ENCODE data around the gene TRIM75.

DNA sequence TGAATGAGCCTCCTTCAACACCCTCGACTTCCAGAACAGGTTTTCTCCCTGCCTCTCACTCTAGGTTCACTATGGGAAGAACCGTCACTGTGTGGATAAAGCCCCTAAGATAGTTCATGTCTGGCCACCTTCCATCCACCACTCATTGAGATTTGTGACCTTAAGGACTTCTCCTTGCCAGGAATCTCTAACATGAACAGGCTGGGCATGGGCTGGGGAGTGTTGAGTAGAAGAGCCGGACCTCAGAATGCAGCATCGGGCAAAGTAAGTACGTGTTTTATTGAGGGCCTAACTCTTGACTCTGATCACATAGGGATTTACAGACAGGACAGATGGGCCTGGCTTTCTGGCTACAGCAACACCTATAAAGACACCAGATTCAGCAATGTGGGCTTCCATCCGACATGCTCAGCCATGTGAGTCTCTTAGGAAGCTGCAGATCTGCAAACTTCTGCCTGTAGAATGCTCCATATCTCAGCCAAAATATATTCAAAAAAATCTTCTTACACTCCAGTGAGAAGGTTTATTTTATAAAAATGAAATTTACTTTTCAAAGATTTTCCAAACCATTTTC lies 48.2 kb upstream of the TRIM75 start:
- no peak for TF ChIP-seq KDM1A (IDR thresholded peaks at IDR 0.05; ENCODE audit: borderline replicate concordance)
- TF ChIP-seq, protein P1, sequence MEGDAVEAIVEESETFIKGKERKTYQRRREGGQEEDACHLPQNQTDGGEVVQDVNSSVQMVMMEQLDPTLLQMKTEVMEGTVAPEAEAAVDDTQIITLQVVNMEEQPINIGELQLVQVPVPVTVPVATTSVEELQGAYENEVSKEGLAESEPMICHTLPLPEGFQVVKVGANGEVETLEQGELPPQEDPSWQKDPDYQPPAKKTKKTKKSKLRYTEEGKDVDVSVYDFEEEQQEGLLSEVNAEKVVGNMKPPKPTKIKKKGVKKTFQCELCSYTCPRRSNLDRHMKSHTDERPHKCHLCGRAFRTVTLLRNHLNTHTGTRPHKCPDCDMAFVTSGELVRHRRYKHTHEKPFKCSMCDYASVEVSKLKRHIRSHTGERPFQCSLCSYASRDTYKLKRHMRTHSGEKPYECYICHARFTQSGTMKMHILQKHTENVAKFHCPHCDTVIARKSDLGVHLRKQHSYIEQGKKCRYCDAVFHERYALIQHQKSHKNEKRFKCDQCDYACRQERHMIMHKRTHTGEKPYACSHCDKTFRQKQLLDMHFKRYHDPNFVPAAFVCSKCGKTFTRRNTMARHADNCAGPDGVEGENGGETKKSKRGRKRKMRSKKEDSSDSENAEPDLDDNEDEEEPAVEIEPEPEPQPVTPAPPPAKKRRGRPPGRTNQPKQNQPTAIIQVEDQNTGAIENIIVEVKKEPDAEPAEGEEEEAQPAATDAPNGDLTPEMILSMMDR (IDR thresholded peaks at IDR 0.05 in 2 of 3, conservative IDR thresholded peaks at IDR 0.05 in 1 of 3; ENCODE audit: control insufficient read depth in 2 of 3, extremely low read depth in 1 of 3, insufficient read depth in 1 of 3, low read depth in 3 of 3, low read length in 3 of 3): no peak
- TF ChIP-seq, protein P2, sequence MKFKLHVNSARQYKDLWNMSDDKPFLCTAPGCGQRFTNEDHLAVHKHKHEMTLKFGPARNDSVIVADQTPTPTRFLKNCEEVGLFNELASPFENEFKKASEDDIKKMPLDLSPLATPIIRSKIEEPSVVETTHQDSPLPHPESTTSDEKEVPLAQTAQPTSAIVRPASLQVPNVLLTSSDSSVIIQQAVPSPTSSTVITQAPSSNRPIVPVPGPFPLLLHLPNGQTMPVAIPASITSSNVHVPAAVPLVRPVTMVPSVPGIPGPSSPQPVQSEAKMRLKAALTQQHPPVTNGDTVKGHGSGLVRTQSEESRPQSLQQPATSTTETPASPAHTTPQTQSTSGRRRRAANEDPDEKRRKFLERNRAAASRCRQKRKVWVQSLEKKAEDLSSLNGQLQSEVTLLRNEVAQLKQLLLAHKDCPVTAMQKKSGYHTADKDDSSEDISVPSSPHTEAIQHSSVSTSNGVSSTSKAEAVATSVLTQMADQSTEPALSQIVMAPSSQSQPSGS (IDR thresholded peaks at IDR 0.05; ENCODE audit: low read length): no peak
- TF ChIP-seq, protein P3, sequence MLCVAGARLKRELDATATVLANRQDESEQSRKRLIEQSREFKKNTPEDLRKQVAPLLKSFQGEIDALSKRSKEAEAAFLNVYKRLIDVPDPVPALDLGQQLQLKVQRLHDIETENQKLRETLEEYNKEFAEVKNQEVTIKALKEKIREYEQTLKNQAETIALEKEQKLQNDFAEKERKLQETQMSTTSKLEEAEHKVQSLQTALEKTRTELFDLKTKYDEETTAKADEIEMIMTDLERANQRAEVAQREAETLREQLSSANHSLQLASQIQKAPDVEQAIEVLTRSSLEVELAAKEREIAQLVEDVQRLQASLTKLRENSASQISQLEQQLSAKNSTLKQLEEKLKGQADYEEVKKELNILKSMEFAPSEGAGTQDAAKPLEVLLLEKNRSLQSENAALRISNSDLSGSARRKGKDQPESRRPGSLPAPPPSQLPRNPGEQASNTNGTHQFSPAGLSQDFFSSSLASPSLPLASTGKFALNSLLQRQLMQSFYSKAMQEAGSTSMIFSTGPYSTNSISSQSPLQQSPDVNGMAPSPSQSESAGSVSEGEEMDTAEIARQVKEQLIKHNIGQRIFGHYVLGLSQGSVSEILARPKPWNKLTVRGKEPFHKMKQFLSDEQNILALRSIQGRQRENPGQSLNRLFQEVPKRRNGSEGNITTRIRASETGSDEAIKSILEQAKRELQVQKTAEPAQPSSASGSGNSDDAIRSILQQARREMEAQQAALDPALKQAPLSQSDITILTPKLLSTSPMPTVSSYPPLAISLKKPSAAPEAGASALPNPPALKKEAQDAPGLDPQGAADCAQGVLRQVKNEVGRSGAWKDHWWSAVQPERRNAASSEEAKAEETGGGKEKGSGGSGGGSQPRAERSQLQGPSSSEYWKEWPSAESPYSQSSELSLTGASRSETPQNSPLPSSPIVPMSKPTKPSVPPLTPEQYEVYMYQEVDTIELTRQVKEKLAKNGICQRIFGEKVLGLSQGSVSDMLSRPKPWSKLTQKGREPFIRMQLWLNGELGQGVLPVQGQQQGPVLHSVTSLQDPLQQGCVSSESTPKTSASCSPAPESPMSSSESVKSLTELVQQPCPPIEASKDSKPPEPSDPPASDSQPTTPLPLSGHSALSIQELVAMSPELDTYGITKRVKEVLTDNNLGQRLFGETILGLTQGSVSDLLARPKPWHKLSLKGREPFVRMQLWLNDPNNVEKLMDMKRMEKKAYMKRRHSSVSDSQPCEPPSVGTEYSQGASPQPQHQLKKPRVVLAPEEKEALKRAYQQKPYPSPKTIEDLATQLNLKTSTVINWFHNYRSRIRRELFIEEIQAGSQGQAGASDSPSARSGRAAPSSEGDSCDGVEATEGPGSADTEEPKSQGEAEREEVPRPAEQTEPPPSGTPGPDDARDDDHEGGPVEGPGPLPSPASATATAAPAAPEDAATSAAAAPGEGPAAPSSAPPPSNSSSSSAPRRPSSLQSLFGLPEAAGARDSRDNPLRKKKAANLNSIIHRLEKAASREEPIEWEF (IDR thresholded peaks at IDR 0.05; ENCODE audit: insufficient replicate concordance, low read depth, low read length): no peak
- no peak for TF ChIP-seq PML (IDR thresholded peaks at IDR 0.05; ENCODE audit: low read length)
- TF ChIP-seq, protein P4, sequence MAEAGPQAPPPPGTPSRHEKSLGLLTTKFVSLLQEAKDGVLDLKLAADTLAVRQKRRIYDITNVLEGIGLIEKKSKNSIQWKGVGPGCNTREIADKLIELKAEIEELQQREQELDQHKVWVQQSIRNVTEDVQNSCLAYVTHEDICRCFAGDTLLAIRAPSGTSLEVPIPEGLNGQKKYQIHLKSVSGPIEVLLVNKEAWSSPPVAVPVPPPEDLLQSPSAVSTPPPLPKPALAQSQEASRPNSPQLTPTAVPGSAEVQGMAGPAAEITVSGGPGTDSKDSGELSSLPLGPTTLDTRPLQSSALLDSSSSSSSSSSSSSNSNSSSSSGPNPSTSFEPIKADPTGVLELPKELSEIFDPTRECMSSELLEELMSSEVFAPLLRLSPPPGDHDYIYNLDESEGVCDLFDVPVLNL (IDR thresholded peaks at IDR 0.05; ENCODE audit: low read depth, low read length): no peak
- no peak for TF ChIP-seq KAT2A (conservative IDR thresholded peaks at IDR 0.05; ENCODE audit: control insufficient read depth, low read depth, low read length)
- TF ChIP-seq BHLHE40 (IDR thresholded peaks at IDR 0.05; ENCODE audit: borderline replicate concordance in 1 of 2, low read depth in 2 of 2, low read length in 1 of 2): no peak
- TF ChIP-seq RBBP5 (conservative IDR thresholded peaks at IDR 0.05): no peak
- TF ChIP-seq IRF4 (IDR thresholded peaks at IDR 0.05; ENCODE audit: low read depth, low read length): no peak
- TF ChIP-seq ZNF24 (IDR thresholded peaks at IDR 0.05): no peak

All from GM12878 (cell line).